ENCODE results near the gene RINL.
A peak's percentile ranks its signal among the peaks of the same experiment; 100 is the strongest.

Gene RINL

GRCh38 chr19:38848299-38849146, 29.6 kb downstream of the RINL start:
- no peak for DNase-seq

- DNase-seq: no peak
Measured at GRCh38 chr19:38846097-38846496, 32.0 kb downstream of the RINL start.

GRCh38 chr19:38845374-38846024, 32.6 kb downstream of the RINL start:
- no peak for DNase-seq

GRCh38 chr19:38844093-38844686, 33.9 kb downstream of the RINL start:
- DNase-seq: no peak

- DNase-seq: no peak
Measured at GRCh38 chr19:38843175-38843758, 34.8 kb downstream of the RINL start.

- peak; percentile 65 for DNase-seq
Measured at GRCh38 chr19:38842439-38843174, 35.5 kb downstream of the RINL start.

GRCh38 chr19:38841787-38842438, 36.2 kb downstream of the RINL start:
- DNase-seq: peak; percentile 33

- DNase-seq: no peak
Measured at GRCh38 chr19:38841180-38841766, 36.8 kb downstream of the RINL start.

- DNase-seq: no peak
Measured at GRCh38 chr19:38840583-38840968, 37.5 kb downstream of the RINL start.

- DNase-seq: peak; percentile 35
Measured at GRCh38 chr19:38839816-38840582, 38.1 kb downstream of the RINL start.

- no peak for DNase-seq
Measured at GRCh38 chr19:38838986-38839761, 38.9 kb downstream of the RINL start.

- DNase-seq: peak; percentile 81
Measured at GRCh38 chr19:38838208-38838985, 39.7 kb downstream of the RINL start.

GRCh38 chr19:38837656-38838121, 40.4 kb downstream of the RINL start:
- no peak for DNase-seq

GRCh38 chr19:38836983-38837626, 41.0 kb downstream of the RINL start:
- DNase-seq: no peak

- DNase-seq: no peak
Measured at GRCh38 chr19:38836159-38836982, 41.7 kb downstream of the RINL start.

- DNase-seq: no peak
Measured at GRCh38 chr19:38834590-38834989, 43.5 kb downstream of the RINL start.

- DNase-seq: no peak
Measured at GRCh38 chr19:38834104-38834490, 44.0 kb downstream of the RINL start.

- no peak for DNase-seq
Measured at GRCh38 chr19:38833092-38833425, 45.0 kb downstream of the RINL start.
